MM.1S (cell line): ENCODE results near the gene SEPTIN10.

Source experiments
- EZH2 ChIP-seq: fragments of 300-600 bp; sonication (generic); optimal IDR thresholded peaks from 2 replicates; pipeline ENCODE3; 2017; ENCODE audit warnings: low read depth, mild to moderate bottlenecking, antibody characterized with exemption, low read length, mixed read lengths
- EZH2phosphoT487 ChIP-seq: fragments of 300-600 bp; sonication (generic); IDR thresholded peaks from 2 replicates; pipeline ENCODE4 v1.6.1; 2018; ENCODE audit warnings: antibody characterized with exemption, low read length
- TF ChIP-seq, protein P1 (sequence below): fragments of 300-600 bp; sonication (generic); IDR thresholded peaks from 2 replicates; pipeline ENCODE4 v1.5.1; 2016; ENCODE audit warnings: antibody characterized with exemption, low read length, mixed read lengths

DNA sequence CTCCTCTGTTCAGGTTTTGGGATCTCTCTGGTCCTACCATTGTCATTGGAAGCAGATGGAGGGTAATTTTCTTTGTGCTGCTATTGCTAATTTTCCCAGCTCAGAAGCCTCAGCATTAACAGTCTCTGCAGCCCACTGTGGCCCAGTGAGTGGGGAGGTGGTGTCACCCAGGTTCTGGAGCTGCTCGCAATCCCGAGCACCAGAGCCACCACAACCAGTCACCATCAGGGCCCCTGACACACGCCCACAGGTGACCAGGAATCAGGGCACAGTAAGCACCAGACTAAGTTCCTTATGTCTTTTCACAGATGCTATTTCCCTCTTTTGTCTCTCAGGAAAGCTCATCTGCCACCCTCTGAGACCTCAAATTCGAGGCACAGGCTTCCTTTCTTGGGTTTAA, 87.9 kb downstream of the SEPTIN10 start:
- TF ChIP-seq, protein P1, sequence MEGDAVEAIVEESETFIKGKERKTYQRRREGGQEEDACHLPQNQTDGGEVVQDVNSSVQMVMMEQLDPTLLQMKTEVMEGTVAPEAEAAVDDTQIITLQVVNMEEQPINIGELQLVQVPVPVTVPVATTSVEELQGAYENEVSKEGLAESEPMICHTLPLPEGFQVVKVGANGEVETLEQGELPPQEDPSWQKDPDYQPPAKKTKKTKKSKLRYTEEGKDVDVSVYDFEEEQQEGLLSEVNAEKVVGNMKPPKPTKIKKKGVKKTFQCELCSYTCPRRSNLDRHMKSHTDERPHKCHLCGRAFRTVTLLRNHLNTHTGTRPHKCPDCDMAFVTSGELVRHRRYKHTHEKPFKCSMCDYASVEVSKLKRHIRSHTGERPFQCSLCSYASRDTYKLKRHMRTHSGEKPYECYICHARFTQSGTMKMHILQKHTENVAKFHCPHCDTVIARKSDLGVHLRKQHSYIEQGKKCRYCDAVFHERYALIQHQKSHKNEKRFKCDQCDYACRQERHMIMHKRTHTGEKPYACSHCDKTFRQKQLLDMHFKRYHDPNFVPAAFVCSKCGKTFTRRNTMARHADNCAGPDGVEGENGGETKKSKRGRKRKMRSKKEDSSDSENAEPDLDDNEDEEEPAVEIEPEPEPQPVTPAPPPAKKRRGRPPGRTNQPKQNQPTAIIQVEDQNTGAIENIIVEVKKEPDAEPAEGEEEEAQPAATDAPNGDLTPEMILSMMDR: no peak
- TF ChIP-seq EZH2 (no peak), EZH2phosphoT487 (no peak)
